Measurements from ENCODE around the gene PLA2G3. TPM values are rescaled to one million over a fixed set of nuclear protein-coding genes. Genes with fewer than 3 reads are reported as not detected.

The PLA2G3 gene
- total and polyA plus RNA-seq, 2 of the 8 experiments (the other 6 are each of a cell fraction or from before 2014, with no cell fraction given) = 18.1 to 25.9 TPM

- TF ChIP-seq CHD7 (IDR thresholded peaks at IDR 0.05; ENCODE audit: insufficient replicate concordance, low read length) = no peak
- no peak for TF ChIP-seq FOSL1 (IDR thresholded peaks at IDR 0.05; ENCODE audit: insufficient read depth, low read depth, low read length)
- TF ChIP-seq ZNF274 (IDR thresholded peaks at IDR 0.05; ENCODE audit: borderline replicate concordance, extremely low read depth, low read length) = no peak
- TF ChIP-seq JUN (IDR thresholded peaks at IDR 0.05; ENCODE audit: low read depth, low read length) = no peak
Observed at GRCh38 chr22:31148488-31148887, 8.2 kb upstream of the PLA2G3 start (continued).

Measured in H1 (cell line).